Calu3 (cell line): ENCODE data around the gene ZNF485. TPM values are rescaled to one million over a fixed set of nuclear protein-coding genes. Genes with fewer than 3 reads are reported as not detected.
"Not testable (repeated sequence)": the region's sequence is repeated elsewhere in the genome, so short reads cannot be mapped to it uniquely, and the experiment has no call there.

ENCODE experiments used
- BruUV-seq: library from RNA; stranded (reverse); fragments of 400-500 nt; replicated peaks from 2 replicates; lab custom pipeline; 2021; lab: Mats Ljungman, UMichigan
- CTCF ChIA-PET: fragments of 300-600 bp; sonication (Branson Sonifier 250); formaldehyde crosslinking; loops from one replicate; lab custom pipeline; 2022; ENCODE audit warnings: antibody characterized with exemption; lab: Charles Lee
- DNase-seq: peaks from one replicate; pipeline ENCODE4 v3.0.0; 2022
- H3K27ac Mint-ChIP-seq: one replicate; pipeline ENCODE4 v1.8.0; 2022; ENCODE audit warnings: mixed read lengths; ENCODE audit not compliant: unreplicated experiment
- H3K27me3 Mint-ChIP-seq: one replicate; pipeline ENCODE4 v1.8.0; 2022; ENCODE audit warnings: mixed read lengths; ENCODE audit not compliant: unreplicated experiment
- H3K36me3 Mint-ChIP-seq: one replicate; pipeline ENCODE4 v1.8.0; 2022; ENCODE audit warnings: mild to moderate bottlenecking, moderate library complexity, mixed read lengths; ENCODE audit not compliant: insufficient read depth, unreplicated experiment
- H3K4me1 Mint-ChIP-seq: one replicate; pipeline ENCODE4 v1.8.0; 2022; ENCODE audit warnings: mild to moderate bottlenecking, low read depth, mixed read lengths; ENCODE audit not compliant: unreplicated experiment
- H3K4me3 Mint-ChIP-seq: one replicate; pipeline ENCODE4 v1.8.0; 2022; ENCODE audit warnings: mild to moderate bottlenecking, low read depth, moderate library complexity, mixed read lengths; ENCODE audit not compliant: unreplicated experiment
- H3K9me3 Mint-ChIP-seq: one replicate; pipeline ENCODE4 v1.8.0; 2022; ENCODE audit warnings: low read depth, mixed read lengths; ENCODE audit not compliant: unreplicated experiment
- CTCF ChIP-seq: fragments of 200-600 bp; IDR thresholded peaks from one replicate; pipeline ENCODE4 v1.8.0; 2022; ENCODE audit warnings: antibody characterized with exemption; ENCODE audit not compliant: unreplicated experiment
- intact Hi-C: fragments of 100-400 bp; cut with micrococcal nuclease; formaldehyde crosslinking; loops from one replicate; pipeline ENCODE4 v1.10.0; 2022; ENCODE audit not compliant: unreplicated experiment
- total RNA-seq: library from RNA; stranded (reverse); gene quantifications from 2 replicates; pipeline ENCODE4 v1.2.3, GENCODE V29; 2022

Gene ZNF485
- total RNA-seq, 1 experiment from 2014 or later = 6.7 TPM

GRCh38 chr10:43598446-43598845, 7.8 kb upstream of the ZNF485 start:
- Mint-ChIP-seq H3K27me3 (peaks cover 14% of the 10 kb centered on the region), H3K4me1 (peaks cover 19% of the 10 kb centered on the region), H3K4me3 (no peak overlapping the region), H3K36me3 (no peaks in the 10 kb centered on the region), H3K27ac (no peak overlapping the region), H3K9me3 (peaks cover 7% of the 10 kb centered on the region)
- no peak for TF ChIP-seq CTCF
- DNase-seq = no peak
- BruUV-seq = no TSS peak
- CTCF ChIA-PET = no interaction called here
- intact Hi-C loops = no loop called here

- no peak for DNase-seq
- Mint-ChIP-seq H3K4me3 (no peak overlapping the region), H3K27me3 (peaks cover 14% of the 10 kb centered on the region), H3K9me3 (peaks cover 4% of the 10 kb centered on the region), H3K36me3 (no peaks in the 10 kb centered on the region), H3K27ac (no peak overlapping the region), H3K4me1 (peaks cover 17% of the 10 kb centered on the region)
- BruUV-seq = no TSS peak
- CTCF ChIA-PET = no interaction called here
- TF ChIP-seq CTCF = no peak
- intact Hi-C loops = no loop called here
Observed at GRCh38 chr10:43599333-43599732, 6.9 kb upstream of the ZNF485 start.

DNA sequence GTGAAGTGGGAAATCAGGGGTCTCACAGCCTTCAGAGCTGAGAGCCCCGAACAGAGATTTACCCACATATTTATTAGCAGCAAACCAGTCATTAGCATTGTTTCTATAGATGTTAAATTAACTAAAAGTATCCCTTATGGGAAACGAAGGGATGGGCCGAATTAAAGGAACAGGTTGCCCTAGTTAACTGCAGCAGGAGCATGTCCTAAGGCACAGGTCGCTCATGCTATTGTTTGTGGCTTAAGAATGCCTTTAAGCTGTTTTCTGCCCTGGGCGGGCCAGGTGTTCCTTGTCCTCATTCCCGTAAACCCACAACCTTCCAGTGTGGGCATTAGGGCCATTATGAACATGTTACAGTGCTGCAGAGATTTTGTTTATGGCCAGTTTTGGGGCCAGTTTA, 4.7 kb upstream of the ZNF485 start:
- H3K4me1 Mint-ChIP-seq, H3K27ac Mint-ChIP-seq, H3K4me3 Mint-ChIP-seq, DNase-seq, CTCF ChIA-PET, H3K36me3 Mint-ChIP-seq, H3K9me3 Mint-ChIP-seq, intact Hi-C loops, BruUV-seq: not testable (repeated sequence)
- H3K27me3 Mint-ChIP-seq = peaks cover 14% of the 10 kb centered on the region

DNA sequence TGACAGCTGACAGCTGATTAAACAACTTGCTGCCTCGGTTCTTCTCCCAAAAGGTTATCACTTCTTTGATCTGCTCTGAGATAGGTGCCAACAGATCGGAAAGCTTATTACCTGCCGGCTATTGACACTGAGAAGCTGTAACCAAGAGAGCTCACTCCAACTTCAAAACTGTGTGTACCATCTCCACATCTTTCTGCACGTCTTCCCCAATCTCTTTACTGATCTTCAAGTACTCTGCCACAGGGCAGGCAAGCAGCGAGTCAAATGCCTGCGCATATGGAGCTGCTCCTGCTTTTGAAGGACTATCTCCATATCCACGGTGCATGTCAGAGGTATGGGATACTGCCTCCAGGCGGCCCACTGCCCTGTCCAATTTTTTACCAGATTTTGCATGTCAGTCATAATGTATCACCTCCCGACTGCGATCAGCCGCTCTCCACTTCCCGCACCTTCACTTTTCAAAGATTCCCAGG, 352 bp upstream of the ZNF485 start:
- Mint-ChIP-seq H3K36me3 (peaks cover 24% of the 10 kb centered on the region), H3K4me1 (peaks cover 7% of the 10 kb centered on the region), H3K27ac (no peak overlapping the region), H3K27me3 (peaks cover 14% of the 10 kb centered on the region), H3K9me3 (peaks cover 12% of the 10 kb centered on the region), H3K4me3 (peak overlapping the region; percentile 71)
- intact Hi-C loops = no loop called here
- no peak for TF ChIP-seq CTCF
- no peak for DNase-seq
- no TSS peak for BruUV-seq
- CTCF ChIA-PET = no interaction called here

DNA sequence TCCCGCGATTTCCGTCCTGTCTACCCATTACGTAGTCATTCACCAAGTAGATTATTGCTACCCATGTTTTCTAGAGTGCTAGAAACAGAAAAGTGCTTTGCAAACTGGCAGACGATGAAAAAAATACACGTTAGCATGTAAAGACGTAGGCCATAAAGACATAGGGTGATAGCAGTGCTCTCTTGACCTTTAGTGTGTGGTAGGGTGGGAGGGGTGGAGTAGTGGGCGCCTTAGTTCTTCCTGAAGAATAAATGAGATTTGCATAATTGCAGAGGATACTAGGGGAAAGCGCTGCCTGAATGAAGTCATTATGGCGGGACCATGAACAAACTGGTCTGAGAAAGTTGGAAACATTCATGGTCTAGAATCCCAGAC, 948 bp downstream of the ZNF485 start:
- no TSS peak for BruUV-seq
- CTCF ChIA-PET = no interaction called here
- TF ChIP-seq CTCF = no peak
- Mint-ChIP-seq H3K4me1 (peaks cover 7% of the 10 kb centered on the region), H3K4me3 (peak overlapping the region; percentile 71), H3K27ac (no peak overlapping the region), H3K27me3 (peaks cover 5% of the 10 kb centered on the region), H3K9me3 (peaks cover 8% of the 10 kb centered on the region), H3K36me3 (peaks cover 24% of the 10 kb centered on the region)
- no peak for DNase-seq
- intact Hi-C loops = no loop called here
